ENCODE measurements around the gene MATN1.

Gene MATN1

GRCh38 chr1:30721812-30722537 is 1.4 kb downstream of the MATN1 start:
- H4K20me1 ChIP-seq (ENCODE audit: insufficient read depth) = no peaks in the 10 kb centered on the region
- TF ChIP-seq CTCF (conservative IDR thresholded peaks at IDR 0.05; ENCODE audit: low read depth, low read length) = no peak
- H3K27ac ChIP-seq = no peak overlapping the region
- no peaks in the 10 kb centered on the region for H3K36me3 ChIP-seq (ENCODE audit: insufficient read depth)
- no peak overlapping the region for H3K4me3 ChIP-seq (IDR thresholded peaks at IDR 0.05; ENCODE audit: insufficient read depth, low read depth, low read length)
- no peak overlapping the region for H2AFZ ChIP-seq (ENCODE audit: low read depth)
- no peaks in the 10 kb centered on the region for H3K27me3 ChIP-seq (ENCODE audit: insufficient read depth, low read depth)
- no peaks in the 10 kb centered on the region for H3K79me2 ChIP-seq (ENCODE audit: insufficient read depth, low read depth)
- H3K4me1 ChIP-seq (ENCODE audit: low read depth, poor library complexity, severe bottlenecking) = peaks cover 5% of the 10 kb centered on the region
- no peak overlapping the region for H3K4me2 ChIP-seq
- no peak overlapping the region for H3K9ac ChIP-seq

DNA sequence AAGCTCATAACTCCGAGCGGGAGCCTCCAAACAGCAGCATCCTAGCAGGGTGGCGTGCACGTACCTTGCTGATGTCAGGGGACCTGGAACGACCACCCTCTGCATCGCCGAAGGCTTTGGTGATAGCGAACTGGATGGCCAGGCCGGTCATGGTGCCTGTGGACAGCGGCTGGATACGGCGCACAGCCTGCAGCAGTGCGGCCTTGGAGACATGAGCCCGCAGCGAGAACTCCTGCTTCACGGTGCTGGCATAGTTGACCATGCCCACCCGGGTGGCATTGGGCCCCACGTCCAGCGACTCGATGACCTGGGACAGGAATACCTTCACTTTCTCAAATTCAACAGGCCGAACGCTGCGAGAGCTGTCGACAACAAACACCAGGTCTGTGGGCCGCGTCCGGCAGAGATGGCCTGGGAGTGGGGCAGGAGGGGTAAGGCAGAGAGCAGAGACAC is 2.0 kb downstream of the MATN1 start:
- no peak overlapping the region for H3K27ac ChIP-seq
- H3K9ac ChIP-seq = no peak overlapping the region
- no peaks in the 10 kb centered on the region for H4K20me1 ChIP-seq (ENCODE audit: insufficient read depth)
- H2AFZ ChIP-seq (ENCODE audit: low read depth) = no peak overlapping the region
- no peaks in the 10 kb centered on the region for H3K79me2 ChIP-seq (ENCODE audit: insufficient read depth, low read depth)
- TF ChIP-seq CTCF (conservative IDR thresholded peaks at IDR 0.05; ENCODE audit: low read depth, low read length) = no peak
- H3K36me3 ChIP-seq (ENCODE audit: insufficient read depth) = no peaks in the 10 kb centered on the region
- no peaks in the 10 kb centered on the region for H3K27me3 ChIP-seq (ENCODE audit: insufficient read depth, low read depth)
- H3K4me2 ChIP-seq = no peak overlapping the region
- H3K4me1 ChIP-seq (ENCODE audit: low read depth, poor library complexity, severe bottlenecking) = peaks cover 5% of the 10 kb centered on the region
- no peak overlapping the region for H3K4me3 ChIP-seq (IDR thresholded peaks at IDR 0.05; ENCODE audit: insufficient read depth, low read depth, low read length)

DNA sequence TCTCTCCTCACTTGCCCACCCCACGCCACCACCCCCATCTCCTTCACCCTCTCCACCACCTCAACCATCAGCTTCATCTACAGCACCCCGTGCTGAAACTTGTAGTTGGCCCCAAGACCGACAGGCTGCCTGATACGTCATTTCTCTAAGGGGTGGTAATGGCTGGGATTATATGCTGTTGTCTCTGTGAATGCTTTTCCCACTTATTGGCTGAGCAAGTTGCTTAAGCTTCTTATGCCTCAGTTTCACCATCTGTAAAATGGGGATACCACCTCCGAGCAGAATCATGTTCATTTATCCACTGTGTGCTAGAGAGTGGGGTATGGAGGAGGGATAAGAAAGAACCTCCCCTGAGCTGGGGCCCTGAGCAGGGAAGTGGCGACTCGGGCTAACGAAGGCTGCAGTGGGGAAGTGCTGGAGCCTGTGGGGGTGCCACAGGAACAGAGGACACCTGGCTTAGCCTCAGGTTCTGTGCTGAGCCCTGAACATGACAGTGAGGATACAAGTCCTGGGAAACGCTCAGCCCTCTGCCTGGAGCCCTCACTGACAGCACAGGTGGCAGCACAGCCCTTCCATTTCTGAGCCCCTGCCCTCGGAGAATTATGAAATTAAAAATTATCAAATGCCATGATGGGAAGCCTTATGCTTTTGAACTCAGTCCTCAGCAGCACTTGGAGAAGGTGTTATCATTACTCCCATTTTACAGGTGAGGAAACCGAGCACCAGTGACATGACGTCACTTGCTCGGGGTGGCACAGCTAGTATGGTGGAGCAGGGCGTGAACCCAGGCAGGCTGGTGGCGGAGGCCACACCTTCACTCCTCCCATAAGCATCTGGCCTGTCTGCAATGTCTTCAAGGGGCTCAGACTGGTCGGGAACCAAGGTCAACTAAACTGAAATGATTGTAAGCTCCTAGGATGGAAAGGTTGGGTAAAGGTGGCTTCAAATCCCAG is 2.8 kb downstream of the MATN1 start:
- Histone ChIP-seq H3K4me1 (ENCODE audit: low read depth, poor library complexity, severe bottlenecking) (peaks cover 5% of the 10 kb centered on the region), H4K20me1 (ENCODE audit: insufficient read depth) (no peaks in the 10 kb centered on the region), H3K9ac (no peak overlapping the region), H3K27me3 (ENCODE audit: insufficient read depth, low read depth) (no peaks in the 10 kb centered on the region), H3K36me3 (ENCODE audit: insufficient read depth) (no peaks in the 10 kb centered on the region), H3K79me2 (ENCODE audit: insufficient read depth, low read depth) (no peaks in the 10 kb centered on the region), H2AFZ (ENCODE audit: low read depth) (no peak overlapping the region), H3K4me2 (no peak overlapping the region), H3K27ac (no peak overlapping the region), H3K4me3 (IDR thresholded peaks at IDR 0.05; ENCODE audit: insufficient read depth, low read depth, low read length) (no peak overlapping the region)
- TF ChIP-seq CTCF (conservative IDR thresholded peaks at IDR 0.05; ENCODE audit: low read depth, low read length) = no peak

DNA sequence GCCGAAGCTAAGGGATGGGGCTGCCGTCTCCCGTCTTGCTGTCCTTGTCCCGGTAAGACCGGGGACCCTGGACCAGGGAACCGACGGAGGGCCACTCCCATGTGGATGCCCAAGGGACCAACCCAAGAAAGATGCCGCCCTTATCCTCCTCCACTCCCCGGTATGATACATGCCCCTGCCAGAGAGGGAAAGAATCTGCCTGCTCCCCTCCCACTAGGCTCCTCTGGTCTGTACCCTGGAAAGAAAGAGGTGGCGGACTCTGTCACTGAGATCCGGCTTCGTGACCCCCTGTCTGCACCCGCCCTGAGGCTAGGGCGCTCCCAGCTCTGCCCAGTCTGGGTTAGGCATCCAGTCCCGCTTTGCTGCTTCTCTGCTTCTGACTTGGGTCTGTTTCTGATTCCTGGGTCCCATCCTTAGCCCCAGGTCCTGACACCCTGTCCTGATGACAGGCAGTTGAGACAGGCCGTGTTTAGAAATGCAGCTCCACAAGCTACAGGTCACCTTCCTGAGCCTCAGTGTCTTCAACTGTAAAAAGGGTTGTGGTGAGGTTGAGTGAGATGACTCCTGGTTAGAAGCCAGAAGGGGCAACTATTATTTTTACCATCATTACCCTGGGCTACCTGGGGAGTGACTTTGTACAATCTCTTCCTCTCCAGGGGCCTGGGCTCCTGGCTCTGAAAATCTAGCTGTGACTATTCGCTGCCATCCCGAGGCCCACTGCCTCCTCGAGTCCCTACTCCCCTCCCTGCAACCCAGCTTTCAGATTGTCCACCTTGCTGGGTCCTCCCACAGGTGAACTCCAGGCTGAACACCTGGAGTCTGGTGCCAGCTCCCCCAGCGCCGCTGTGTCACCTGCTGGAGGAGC is 3.7 kb downstream of the MATN1 start:
- H3K27ac ChIP-seq = no peak overlapping the region

More for the DNA sequence above, 3.7 kb downstream of the MATN1 start:
- H4K20me1 ChIP-seq (ENCODE audit: insufficient read depth) = no peaks in the 10 kb centered on the region
- peak overlapping the region; percentile 84; the same call in 1 of the 2 replicates for H3K4me2 ChIP-seq
- no peak overlapping the region for H3K4me3 ChIP-seq (IDR thresholded peaks at IDR 0.05; ENCODE audit: insufficient read depth, low read depth, low read length)
- no peaks in the 10 kb centered on the region for H3K79me2 ChIP-seq (ENCODE audit: insufficient read depth, low read depth)
- peak; percentile 77 for TF ChIP-seq CTCF (conservative IDR thresholded peaks at IDR 0.05; ENCODE audit: low read depth, low read length)
- peaks cover 5% of the 10 kb centered on the region for H3K4me1 ChIP-seq (ENCODE audit: low read depth, poor library complexity, severe bottlenecking)
- H2AFZ ChIP-seq (ENCODE audit: low read depth) = peak overlapping the region; percentile 82
- peak overlapping the region; percentile 97; the same call in 1 of the 2 replicates for H3K9ac ChIP-seq
- no peaks in the 10 kb centered on the region for H3K36me3 ChIP-seq (ENCODE audit: insufficient read depth)
- no peaks in the 10 kb centered on the region for H3K27me3 ChIP-seq (ENCODE audit: insufficient read depth, low read depth)

Data from KMS-11 (cell line).